GM08714 (cell line): ENCODE data around the gene FAM107B.

Experiments used
- H3K4me3 ChIP-seq: fragments of 200-500 bp; sonication (Bioruptor generic); 2 replicates; pipeline ENCODE4 v1.5.1; 2014; ENCODE audit warnings: mild to moderate bottlenecking, low read length, inconsistent platforms
- ZNF274 ChIP-seq: IDR thresholded peaks from 2 replicates; pipeline ENCODE4 v1.6.1; 2012; ENCODE audit warnings: mild to moderate bottlenecking, low read depth, low read length

Gene FAM107B

DNA sequence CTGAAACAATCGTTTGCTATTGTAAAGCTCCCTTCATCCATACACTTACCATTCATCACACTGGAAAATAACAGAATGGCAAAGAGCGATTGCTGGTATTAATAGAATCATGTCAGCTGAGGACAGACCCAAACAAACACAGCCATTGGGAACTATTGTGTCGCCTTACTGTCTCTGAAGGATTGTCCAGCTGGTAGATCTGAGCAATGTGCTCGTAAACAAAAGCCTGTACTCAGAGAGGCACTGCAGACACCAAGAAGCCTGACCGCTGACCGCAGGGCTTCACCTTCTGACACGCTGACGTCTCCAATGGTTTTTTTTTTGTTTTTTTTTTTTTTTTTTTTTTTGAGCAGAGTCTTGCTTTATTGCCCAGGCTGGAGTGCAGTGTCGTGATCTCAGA is 292.9 kb downstream of the FAM107B start:
- H3K4me3 ChIP-seq, result no peak overlapping the region
- no peak for TF ChIP-seq ZNF274

DNA sequence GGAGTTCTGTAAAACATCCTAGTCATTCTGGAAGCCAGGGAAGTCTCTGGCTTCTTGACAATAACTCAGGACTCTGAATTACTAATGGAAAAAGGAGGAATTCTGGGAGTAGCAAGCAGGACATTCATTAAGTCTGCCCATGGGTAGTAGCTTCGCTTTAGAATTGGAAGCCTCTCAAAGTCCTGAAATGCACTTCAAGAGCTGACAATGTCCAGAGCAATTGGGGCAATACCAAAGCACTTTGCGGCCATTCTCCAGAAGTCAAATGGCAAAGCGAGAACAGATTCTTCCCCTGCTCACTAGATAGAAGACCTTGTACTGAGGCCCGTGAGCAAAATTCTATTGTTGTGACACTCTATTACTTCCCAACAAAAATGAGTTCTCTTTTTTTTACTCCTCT is 293.7 kb downstream of the FAM107B start:
- H3K4me3 ChIP-seq, result no peak overlapping the region
- no peak for TF ChIP-seq ZNF274

DNA sequence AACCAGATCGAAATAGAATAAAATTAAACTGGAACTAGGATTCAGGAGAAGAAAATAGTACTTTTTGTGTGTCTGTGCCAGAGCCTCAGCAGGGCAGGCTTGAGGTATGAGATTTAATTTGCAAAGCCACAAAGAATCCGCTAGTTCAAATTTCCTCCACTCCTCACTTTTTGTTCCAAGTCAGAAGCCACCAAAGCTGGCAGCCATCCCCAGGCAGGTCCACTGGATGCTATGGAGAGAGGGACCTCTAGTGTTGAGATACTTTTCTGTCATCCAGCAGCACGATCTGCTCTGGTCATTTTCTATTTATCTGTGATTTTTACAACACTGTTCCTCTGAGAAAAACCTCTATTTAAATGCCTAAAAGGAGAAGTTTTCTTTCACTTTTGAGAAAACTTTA is 296.1 kb downstream of the FAM107B start:
- no peak for TF ChIP-seq ZNF274

DNA sequence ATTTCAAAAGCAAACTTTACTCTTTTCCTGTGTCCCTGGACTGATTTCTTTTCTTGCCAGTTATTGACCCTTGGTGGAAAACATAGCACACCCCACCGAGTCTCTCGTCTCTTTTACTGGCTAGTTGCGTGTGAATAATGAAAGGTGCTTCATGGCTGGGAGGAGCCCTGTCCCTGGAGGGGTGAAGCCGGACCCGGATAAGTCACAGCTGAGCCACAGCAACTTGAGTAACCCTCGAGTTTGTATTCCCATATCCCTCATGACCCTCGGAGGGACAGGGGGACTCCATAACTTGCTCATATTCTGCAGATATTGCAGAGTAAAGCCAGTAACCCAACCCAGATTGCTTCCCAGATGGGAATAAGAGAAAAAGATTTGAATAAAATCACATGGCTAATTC is 296.5 kb downstream of the FAM107B start:
- no peak for TF ChIP-seq ZNF274

More for the DNA sequence above, 296.1 kb downstream of the FAM107B start:
- H3K4me3 ChIP-seq, result no peak overlapping the region

DNA sequence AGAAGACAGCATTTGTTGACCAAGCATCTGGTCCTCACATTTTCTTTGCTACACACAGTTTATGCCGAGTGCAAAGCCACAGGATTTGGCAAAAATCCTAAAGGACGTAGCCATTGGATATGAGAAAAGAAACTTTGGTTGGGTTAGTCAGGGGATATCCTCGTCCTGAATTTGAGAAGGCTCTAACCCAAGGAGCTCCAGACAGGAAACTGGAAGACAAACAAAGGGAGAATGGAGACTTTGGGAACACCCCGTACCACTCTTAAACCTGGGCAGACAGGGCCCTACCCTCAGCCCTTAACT is 297.3 kb downstream of the FAM107B start:
- H3K4me3 ChIP-seq, result no peak overlapping the region
- no peak for TF ChIP-seq ZNF274

More for the DNA sequence above, 296.5 kb downstream of the FAM107B start:
- no peak overlapping the region for H3K4me3 ChIP-seq

DNA sequence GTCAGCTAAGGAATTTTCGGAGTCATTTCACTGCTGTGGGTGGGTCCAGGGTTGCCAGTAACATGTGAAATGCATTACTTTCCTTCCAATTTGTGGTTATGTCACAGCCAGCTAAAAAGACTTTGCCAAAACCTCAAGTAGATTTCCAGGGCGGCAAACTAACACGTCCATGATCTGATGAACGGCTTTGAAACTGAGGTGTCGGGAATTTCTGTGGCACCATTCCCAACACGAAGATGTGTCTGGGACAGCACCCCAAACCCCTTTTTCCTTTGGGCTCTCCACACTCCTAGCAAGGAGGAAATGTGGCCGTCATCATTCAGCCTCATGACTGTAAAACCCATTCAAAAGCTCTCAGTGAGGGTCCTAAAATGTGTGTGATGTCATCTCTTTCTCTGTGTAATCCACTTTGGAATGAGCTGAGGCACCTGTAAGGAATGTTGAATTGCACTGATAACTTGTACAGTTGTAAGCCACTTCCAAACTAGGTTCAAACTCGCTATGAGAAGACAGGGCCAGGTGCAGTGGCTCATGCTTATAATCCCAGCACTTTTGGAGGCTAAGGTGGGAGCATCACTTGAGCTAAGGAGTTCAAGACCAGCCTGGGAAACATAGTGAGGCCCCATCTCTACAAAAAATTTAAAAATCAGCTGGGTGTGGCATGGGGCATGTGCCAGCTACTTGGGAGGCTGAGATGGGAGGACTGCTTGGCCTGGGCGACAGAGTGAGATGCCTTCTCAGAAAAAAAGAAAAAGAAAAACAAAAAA is 297.9 kb downstream of the FAM107B start:
- H3K4me3 ChIP-seq, result no peak overlapping the region
- no peak for TF ChIP-seq ZNF274

DNA sequence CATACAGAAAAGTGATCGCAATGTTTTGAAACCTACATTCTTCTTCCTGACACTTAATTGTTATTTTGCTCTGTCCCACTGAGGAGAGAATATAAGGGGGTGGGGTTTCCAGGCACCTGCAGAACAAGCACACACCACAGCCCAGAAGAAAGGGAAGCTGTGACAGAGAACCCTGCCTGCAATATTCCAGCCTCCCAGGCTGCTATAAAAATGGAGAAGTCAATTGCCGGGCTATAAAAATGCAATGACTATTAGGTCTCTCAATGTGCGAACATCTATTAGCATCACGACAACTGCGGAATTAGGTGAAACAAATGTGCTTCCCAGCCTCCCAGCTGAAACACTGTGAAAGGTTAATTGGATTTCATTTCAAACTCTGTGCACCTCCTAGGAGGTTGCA is 298.7 kb downstream of the FAM107B start:
- TF ChIP-seq ZNF274, result no peak
- no peak overlapping the region for H3K4me3 ChIP-seq

DNA sequence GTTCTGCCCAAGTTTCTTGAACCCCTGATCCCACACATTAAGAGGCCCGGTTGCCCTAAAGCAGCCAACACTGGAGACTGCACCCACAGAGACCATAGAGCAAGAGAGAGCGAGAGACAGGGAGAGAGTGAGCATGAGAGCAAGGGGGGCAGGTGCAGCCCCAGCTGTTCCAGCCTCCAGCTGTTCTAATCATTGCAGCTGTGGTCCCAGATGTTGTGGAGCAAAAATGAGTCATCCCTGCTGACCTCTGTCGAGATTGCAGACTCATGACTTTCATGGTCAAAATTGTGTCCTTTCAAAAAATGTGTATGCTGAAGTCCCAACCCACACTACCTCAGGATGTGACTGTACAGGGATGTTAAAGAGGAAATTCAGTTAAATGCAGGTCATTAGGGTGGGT is 300.0 kb downstream of the FAM107B start:
- TF ChIP-seq ZNF274, result no peak
- no peak overlapping the region for H3K4me3 ChIP-seq

DNA sequence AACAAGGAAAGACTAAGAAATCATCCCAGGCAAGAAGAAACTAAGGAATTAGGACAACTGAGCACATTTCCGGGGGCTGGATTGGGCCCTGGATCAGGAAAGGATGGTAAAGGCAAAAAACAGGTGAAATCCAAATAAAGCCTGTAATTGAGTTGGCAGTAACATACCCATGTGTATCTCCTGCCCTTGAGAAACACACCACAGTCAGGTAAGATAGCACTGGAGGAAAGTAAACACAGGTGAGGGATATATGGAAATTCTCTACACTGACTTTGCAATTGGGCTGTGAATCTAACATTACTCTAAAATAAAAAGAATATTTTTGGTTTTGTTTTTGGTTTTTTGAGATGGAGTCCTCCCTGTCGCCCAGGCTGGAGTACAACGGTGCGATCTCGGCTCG is 303.8 kb downstream of the FAM107B start:
- no peak for TF ChIP-seq ZNF274
- no peak overlapping the region for H3K4me3 ChIP-seq

DNA sequence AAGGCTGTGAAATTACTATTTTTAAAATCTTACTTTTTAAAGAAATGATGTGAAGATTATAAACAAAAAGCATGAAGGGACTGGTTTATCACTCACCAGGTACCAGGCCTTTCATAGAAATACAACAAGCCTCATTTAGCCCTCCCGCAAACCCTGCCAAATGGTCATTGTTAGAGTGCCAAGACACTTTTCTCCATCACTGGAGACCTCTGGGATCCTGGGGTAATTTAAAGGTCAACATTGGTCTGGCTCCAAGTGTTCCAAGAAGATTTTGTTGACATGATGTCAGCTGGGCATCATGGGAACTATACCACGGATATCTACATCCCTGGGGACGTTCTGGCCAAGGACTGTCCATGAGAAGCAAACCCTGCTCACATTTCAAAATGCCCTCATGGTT is 306.0 kb downstream of the FAM107B start:
- no peak for TF ChIP-seq ZNF274
- no peak overlapping the region for H3K4me3 ChIP-seq
